ENCODE data around the gene PPP1R17. TPM values are rescaled to one million over a fixed set of nuclear protein-coding genes. Genes with fewer than 3 reads are reported as not detected.

The PPP1R17 gene
- total and polyA plus RNA-seq, 2 experiments from 2014 or later = 0.52 to 2.4 TPM

GRCh38 chr7:31710171-31710570, 23.2 kb downstream of the PPP1R17 start:
- peaks cover 43% of the 10 kb centered on the region for H3K27me3 ChIP-seq (ENCODE audit: insufficient read depth)
- H3K27ac ChIP-seq (ENCODE audit: low read depth) = no peak overlapping the region
- H3K4me2 ChIP-seq = peak overlapping the region; percentile 6
- peaks cover 16% of the 10 kb centered on the region for H3K4me1 ChIP-seq (ENCODE audit: insufficient read depth)
- Mint-ChIP-seq H3K36me3 (ENCODE audit: low read depth) (peaks cover 27% of the 10 kb centered on the region), H3K4me1 (peaks cover 18% of the 10 kb centered on the region; the same call in 2 of the 3 replicates), H3K27me3 (ENCODE audit: insufficient read depth, low read depth, poor library complexity) (peaks cover 43% of the 10 kb centered on the region), H3K9me3 (peaks cover 27% of the 10 kb centered on the region), H3K4me3 (0 out of 3 replicates have a peak overlapping the region, but pooled peaks have one; percentile 23), H3K27ac (no peak overlapping the region)
- DNase-seq (ENCODE audit: low spot score) (peak; percentile 80), ATAC-seq (peak; percentile 98)
- TF ChIP-seq STAT1 (IDR thresholded peaks at IDR 0.05; ENCODE audit: unreplicated experiment) = no peak
- peak; percentile 85; the same call in 1 of the 2 replicates for TF ChIP-seq ZNF114 (CRISPR knock-in tag; IDR thresholded peaks at IDR 0.05)
- TF ChIP-seq, protein P1, sequence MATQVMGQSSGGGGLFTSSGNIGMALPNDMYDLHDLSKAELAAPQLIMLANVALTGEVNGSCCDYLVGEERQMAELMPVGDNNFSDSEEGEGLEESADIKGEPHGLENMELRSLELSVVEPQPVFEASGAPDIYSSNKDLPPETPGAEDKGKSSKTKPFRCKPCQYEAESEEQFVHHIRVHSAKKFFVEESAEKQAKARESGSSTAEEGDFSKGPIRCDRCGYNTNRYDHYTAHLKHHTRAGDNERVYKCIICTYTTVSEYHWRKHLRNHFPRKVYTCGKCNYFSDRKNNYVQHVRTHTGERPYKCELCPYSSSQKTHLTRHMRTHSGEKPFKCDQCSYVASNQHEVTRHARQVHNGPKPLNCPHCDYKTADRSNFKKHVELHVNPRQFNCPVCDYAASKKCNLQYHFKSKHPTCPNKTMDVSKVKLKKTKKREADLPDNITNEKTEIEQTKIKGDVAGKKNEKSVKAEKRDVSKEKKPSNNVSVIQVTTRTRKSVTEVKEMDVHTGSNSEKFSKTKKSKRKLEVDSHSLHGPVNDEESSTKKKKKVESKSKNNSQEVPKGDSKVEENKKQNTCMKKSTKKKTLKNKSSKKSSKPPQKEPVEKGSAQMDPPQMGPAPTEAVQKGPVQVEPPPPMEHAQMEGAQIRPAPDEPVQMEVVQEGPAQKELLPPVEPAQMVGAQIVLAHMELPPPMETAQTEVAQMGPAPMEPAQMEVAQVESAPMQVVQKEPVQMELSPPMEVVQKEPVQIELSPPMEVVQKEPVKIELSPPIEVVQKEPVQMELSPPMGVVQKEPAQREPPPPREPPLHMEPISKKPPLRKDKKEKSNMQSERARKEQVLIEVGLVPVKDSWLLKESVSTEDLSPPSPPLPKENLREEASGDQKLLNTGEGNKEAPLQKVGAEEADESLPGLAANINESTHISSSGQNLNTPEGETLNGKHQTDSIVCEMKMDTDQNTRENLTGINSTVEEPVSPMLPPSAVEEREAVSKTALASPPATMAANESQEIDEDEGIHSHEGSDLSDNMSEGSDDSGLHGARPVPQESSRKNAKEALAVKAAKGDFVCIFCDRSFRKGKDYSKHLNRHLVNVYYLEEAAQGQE (IDR thresholded peaks at IDR 0.05; ENCODE audit: unreplicated experiment) = no peak
- no peak for TF ChIP-seq ZNF331 (CRISPR knock-in tag; IDR thresholded peaks at IDR 0.05; ENCODE audit: low read depth)
- peak; percentile 39; the same call in 1 of the 2 replicates for TF ChIP-seq CREB1 (CRISPR knock-in tag; IDR thresholded peaks at IDR 0.05; ENCODE audit: low read depth)
- peak; percentile 95 for TF ChIP-seq NANOG (IDR thresholded peaks at IDR 0.05; ENCODE audit: borderline replicate concordance)
- no peak for TF ChIP-seq CTCF (conservative IDR thresholded peaks at IDR 0.05; ENCODE audit: low read depth in 2 of 2)
- no peak for TF ChIP-seq EZH2 (IDR thresholded peaks at IDR 0.05; ENCODE audit: low read depth, unreplicated experiment)
- no peak for TF ChIP-seq ETS1 (IDR thresholded peaks at IDR 0.05)
- TF ChIP-seq EZH2phosphoT487 (IDR thresholded peaks at IDR 0.05; ENCODE audit: unreplicated experiment) = no peak
- no peak for TF ChIP-seq JUNB (IDR thresholded peaks at IDR 0.05; ENCODE audit: unreplicated experiment)
- TF ChIP-seq, protein P2, sequence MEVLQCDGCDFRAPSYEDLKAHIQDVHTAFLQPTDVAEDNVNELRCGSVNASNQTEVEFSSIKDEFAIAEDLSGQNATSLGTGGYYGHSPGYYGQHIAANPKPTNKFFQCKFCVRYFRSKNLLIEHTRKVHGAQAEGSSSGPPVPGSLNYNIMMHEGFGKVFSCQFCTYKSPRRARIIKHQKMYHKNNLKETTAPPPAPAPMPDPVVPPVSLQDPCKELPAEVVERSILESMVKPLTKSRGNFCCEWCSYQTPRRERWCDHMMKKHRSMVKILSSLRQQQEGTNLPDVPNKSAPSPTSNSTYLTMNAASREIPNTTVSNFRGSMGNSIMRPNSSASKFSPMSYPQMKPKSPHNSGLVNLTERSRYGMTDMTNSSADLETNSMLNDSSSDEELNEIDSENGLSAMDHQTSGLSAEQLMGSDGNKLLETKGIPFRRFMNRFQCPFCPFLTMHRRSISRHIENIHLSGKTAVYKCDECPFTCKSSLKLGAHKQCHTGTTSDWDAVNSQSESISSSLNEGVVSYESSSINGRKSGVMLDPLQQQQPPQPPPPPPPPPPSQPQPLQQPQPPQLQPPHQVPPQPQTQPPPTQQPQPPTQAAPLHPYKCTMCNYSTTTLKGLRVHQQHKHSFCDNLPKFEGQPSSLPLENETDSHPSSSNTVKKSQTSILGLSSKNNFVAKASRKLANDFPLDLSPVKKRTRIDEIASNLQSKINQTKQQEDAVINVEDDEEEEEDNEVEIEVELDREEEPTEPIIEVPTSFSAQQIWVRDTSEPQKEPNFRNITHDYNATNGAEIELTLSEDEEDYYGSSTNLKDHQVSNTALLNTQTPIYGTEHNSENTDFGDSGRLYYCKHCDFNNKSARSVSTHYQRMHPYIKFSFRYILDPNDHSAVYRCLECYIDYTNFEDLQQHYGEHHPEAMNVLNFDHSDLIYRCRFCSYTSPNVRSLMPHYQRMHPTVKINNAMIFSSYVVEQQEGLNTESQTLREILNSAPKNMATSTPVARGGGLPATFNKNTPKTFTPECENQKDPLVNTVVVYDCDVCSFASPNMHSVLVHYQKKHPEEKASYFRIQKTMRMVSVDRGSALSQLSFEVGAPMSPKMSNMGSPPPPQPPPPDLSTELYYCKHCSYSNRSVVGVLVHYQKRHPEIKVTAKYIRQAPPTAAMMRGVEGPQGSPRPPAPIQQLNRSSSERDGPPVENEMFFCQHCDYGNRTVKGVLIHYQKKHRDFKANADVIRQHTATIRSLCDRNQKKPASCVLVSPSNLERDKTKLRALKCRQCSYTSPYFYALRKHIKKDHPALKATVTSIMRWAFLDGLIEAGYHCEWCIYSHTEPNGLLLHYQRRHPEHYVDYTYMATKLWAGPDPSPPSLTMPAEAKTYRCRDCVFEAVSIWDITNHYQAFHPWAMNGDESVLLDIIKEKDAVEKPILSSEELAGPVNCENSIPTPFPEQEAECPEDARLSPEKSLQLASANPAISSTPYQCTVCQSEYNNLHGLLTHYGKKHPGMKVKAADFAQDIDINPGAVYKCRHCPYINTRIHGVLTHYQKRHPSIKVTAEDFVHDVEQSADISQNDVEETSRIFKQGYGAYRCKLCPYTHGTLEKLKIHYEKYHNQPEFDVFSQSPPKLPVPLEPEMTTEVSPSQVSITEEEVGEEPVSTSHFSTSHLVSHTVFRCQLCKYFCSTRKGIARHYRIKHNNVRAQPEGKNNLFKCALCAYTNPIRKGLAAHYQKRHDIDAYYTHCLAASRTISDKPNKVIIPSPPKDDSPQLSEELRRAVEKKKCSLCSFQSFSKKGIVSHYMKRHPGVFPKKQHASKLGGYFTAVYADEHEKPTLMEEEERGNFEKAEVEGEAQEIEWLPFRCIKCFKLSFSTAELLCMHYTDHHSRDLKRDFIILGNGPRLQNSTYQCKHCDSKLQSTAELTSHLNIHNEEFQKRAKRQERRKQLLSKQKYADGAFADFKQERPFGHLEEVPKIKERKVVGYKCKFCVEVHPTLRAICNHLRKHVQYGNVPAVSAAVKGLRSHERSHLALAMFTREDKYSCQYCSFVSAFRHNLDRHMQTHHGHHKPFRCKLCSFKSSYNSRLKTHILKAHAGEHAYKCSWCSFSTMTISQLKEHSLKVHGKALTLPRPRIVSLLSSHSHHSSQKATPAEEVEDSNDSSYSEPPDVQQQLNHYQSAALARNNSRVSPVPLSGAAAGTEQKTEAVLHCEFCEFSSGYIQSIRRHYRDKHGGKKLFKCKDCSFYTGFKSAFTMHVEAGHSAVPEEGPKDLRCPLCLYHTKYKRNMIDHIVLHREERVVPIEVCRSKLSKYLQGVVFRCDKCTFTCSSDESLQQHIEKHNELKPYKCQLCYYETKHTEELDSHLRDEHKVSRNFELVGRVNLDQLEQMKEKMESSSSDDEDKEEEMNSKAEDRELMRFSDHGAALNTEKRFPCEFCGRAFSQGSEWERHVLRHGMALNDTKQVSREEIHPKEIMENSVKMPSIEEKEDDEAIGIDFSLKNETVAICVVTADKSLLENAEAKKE (CRISPR knock-in tag; IDR thresholded peaks at IDR 0.05) = peak; percentile 99
- TF ChIP-seq POLR2AphosphoS5 (IDR thresholded peaks at IDR 0.05; ENCODE audit: low read depth) = no peak
- no peaks in the 10 kb centered on the region for H3K36me3 ChIP-seq (ENCODE audit: insufficient read depth)
- no peaks in the 10 kb centered on the region for H4K20me1 ChIP-seq (replicated peaks; ENCODE audit: insufficient read depth)
- no peak overlapping the region for H2AFZ ChIP-seq
- H3K4me3 ChIP-seq = peak overlapping the region; percentile 4; the same call in 1 of the 2 replicates
- no peaks in the 10 kb centered on the region for H3K79me2 ChIP-seq (replicated peaks; ENCODE audit: insufficient read depth)
- H3K9me2 ChIP-seq (ENCODE audit: insufficient read depth) = peaks cover 6% of the 10 kb centered on the region; the same call in 1 of the 2 replicates
- no peaks in the 10 kb centered on the region for H3F3A ChIP-seq (replicated peaks; ENCODE audit: low read depth)
